GM10248 (cell line): ENCODE measurements around the gene TCAP.

Experiments used
- CTCF ChIA-PET: fragments of 300-600 bp; sonication (Branson Sonifier 250); formaldehyde crosslinking; extraction: SDS; loops from one replicate; lab custom pipeline; 2021; ENCODE audit warnings: antibody characterized with exemption; lab: Yijun Ruan, JAX
- POLR2A ChIA-PET: fragments of 350-650 bp; sonication (Branson Sonifier 250); formaldehyde crosslinking; extraction: SDS; loops from one replicate; lab custom pipeline; 2020; ENCODE audit warnings: antibody characterized with exemption; lab: Yijun Ruan, JAX
- DNase-seq: peaks from one replicate; pipeline ENCODE4 v3.0.0; 2012; ENCODE audit errors: extremely low spot score
- CTCF ChIP-seq: IDR thresholded peaks from 2 replicates; pipeline ENCODE4 v1.5.1; 2012; ENCODE audit warnings: mild to moderate bottlenecking, low read depth; ENCODE audit errors: extremely low read depth, missing control alignments, control extremely low read depth

TCAP gene

GRCh38 chr17:39638317-39638716 lies 26.8 kb upstream of the TCAP start:
- POLR2A ChIA-PET, result interaction anchor here (0.9 kb wide), 1 partner anchor 315 kb away, joined by 3 read pairs; no protein-coding TSS in a partner anchor
- TF ChIP-seq CTCF, result no peak
- CTCF ChIA-PET, result interaction anchor here (0.9 to 9.7 kb wide), 7 partner anchors 9 to 473 kb away, joined by 3 to 112 read pairs (median 6); partner anchors contain the start of gene MIEN1
- DNase-seq, result no peak

GRCh38 chr17:39639043-39639442 lies 26.1 kb upstream of the TCAP start:
- POLR2A ChIA-PET, result no interaction called here
- TF ChIP-seq CTCF, result no peak
- no peak for DNase-seq
- CTCF ChIA-PET, result interaction anchor here (0.8 to 9.7 kb wide), 6 partner anchors 9 to 90 kb away, joined by 3 to 112 read pairs (median 6); no protein-coding TSS in a partner anchor

GRCh38 chr17:39639566-39640458 lies 25.3 kb upstream of the TCAP start:
- ChIA-PET POLR2A (no interaction called here), CTCF (interaction anchor here (0.8 to 9.7 kb wide), 6 partner anchors 9 to 90 kb away, joined by 3 to 112 read pairs (median 6); no protein-coding TSS in a partner anchor)
- no peak for TF ChIP-seq CTCF
- no peak for DNase-seq

GRCh38 chr17:39640591-39641031 lies 24.5 kb upstream of the TCAP start:
- POLR2A ChIA-PET, result no interaction called here

GRCh38 chr17:39641097-39641496 lies 24.1 kb upstream of the TCAP start:
- ChIA-PET CTCF (interaction anchor here (0.8 to 9.7 kb wide), 4 partner anchors 12 to 31 kb away, joined by 3 to 112 read pairs (median 32); no protein-coding TSS in a partner anchor), POLR2A (no interaction called here)

More at GRCh38 chr17:39640591-39641031, 24.5 kb upstream of the TCAP start:
- TF ChIP-seq CTCF, result no peak
- CTCF ChIA-PET, result interaction anchor here (1.7 to 9.7 kb wide), 3 partner anchors 12 to 19 kb away, joined by 4 to 112 read pairs (median 59); no protein-coding TSS in a partner anchor
- DNase-seq, result no peak

More at GRCh38 chr17:39641097-39641496, 24.1 kb upstream of the TCAP start:
- no peak for TF ChIP-seq CTCF
- no peak for DNase-seq
